NCI-H146 treated with DMSO at 0.1 percent for 48 hours (cell line): Measurements from ENCODE around the gene SGCA.
A peak's percentile ranks its signal among the peaks of the same experiment; 100 is the strongest.

Source experiments
- DNase-seq: peaks from one replicate; lab custom pipeline; 2025; ENCODE audit not compliant: unreplicated experiment; lab: John Stamatoyannopoulos, UW

SGCA gene

DNA sequence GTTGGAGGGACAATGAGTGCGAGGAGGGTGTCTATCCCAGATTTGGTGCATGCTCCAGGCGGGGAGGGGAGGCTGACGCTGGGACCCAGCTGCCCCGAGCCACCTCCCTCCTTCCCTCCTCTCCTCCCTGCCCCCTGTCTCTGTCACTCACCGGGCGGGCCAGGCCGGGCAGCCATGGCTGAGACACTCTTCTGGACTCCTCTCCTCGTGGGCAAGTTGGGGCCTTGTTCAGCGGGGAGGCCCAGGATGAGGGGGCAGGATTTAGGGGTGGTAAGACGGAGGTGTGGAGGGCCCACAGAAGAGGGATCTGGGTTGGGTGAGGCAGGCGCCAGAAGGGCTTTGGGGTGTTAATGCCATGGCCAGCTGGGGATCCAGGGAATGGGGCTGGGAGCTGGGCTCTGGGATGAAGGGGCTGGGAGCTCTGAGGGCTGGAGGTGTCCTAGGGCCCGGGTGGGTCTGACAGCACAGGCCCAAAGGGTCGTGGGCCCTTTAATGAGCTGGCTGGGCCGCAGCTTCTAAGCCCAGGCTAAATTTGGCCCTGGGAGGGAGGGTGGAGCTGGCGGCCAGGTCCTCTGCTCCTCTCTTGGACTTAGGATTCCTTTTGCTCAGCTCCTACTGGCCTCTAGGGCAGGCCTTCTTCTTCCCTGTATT, at the start of gene SGCA:
Gene SGCA, plus strand, starts transcription at position 139 of the 651 bp plus-strand sequence. Its CDS starts 36 bp downstream, at position 175.
- no peak for DNase-seq

DNA sequence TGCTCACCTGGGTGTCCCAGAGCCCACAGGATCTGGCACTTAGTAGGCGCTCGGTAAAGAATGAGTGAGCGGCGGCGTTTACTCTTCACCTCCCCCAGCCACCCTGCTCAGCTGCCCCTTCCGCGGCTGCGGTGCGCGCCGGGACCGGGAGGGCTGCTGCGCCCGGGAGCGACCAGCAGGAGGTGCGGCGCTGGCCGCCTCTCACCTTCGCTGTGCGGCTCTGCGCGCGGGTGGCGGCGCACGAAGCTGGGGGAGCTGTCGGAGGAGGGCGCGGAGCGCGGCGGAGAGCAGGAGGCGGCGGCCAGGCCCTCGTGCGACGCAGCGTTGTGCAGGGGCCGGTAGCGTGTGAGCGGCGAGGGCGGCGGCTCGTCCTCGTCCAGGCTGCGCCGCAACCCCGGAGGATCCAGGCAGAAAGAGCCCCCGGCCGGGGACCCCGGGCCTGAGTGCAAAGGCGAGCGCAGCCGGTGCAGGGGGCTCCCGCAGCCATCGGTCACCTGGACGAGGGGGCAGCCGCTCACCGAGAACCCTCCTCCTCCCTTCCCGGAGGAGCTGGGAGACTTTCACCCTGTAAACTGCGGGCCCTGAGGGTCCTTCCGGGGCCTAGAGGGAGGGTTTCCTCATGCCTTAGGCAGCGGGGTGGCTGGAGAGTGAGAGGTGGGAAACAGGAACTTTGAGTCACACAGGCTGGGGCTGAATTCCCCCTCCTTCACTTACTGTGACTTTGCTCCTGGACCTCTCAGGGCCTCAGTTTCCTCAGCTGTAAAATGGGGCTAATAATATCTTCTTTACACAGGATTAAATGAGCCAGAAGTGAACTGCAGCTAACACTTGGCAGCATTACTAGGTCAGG, 48.4 kb upstream of the SGCA start:
- no peak for DNase-seq

DNA sequence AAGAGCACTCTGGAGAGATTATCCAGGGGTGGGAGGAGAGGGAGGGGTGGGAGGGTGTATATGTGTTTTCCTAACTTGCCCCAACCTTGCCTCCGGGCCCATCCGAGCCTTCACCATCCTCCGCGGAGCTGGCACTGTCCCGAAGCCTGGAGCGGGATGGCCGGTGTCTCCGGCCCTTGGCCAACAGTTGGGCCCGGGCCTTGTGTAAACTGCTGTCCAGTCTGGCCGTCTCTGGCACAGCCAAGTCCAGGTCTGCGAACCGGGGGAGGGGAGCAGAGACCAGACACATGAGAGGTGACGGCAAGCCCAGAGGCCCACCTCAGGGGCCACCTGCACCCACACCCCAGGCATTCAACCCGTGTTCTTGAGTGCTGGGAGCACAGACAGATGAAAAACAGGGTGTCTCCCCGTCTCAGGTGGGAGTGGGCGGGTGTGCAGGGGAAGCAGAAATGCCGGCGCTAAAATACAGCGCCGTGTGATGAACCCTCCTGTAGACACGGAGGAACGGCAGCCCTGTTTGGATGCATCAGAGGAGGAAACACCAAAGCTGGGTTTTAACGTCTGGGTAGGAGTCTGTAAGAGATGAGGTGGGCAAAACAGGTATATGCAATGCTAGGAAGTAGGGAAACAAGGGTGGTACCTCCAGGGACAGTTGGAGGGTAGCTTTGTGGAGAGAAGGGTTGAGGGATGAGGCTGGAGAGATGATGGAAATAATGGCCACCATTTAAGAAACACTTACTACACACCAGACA, 47.6 kb upstream of the SGCA start:
- no peak for DNase-seq

DNA sequence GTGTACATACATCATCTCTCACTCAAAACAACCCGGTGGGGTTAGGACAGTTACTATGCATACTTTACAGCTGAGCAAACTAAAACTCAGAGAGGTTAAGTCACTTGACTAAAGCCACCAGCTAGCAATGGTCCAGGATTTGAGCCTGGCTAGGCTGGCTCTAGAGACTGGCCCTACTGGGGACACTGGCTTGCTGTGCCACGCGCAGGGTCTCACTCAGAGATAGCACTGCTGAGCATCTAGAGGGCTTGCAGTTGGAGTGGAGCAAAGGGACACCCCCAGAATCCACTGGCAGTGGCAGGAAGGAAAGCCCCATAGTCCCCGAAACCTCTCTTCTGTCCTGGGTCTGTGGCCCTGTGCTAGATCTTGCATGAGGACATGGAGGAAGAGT, 47.0 kb upstream of the SGCA start:
- DNase-seq: no peak

DNA sequence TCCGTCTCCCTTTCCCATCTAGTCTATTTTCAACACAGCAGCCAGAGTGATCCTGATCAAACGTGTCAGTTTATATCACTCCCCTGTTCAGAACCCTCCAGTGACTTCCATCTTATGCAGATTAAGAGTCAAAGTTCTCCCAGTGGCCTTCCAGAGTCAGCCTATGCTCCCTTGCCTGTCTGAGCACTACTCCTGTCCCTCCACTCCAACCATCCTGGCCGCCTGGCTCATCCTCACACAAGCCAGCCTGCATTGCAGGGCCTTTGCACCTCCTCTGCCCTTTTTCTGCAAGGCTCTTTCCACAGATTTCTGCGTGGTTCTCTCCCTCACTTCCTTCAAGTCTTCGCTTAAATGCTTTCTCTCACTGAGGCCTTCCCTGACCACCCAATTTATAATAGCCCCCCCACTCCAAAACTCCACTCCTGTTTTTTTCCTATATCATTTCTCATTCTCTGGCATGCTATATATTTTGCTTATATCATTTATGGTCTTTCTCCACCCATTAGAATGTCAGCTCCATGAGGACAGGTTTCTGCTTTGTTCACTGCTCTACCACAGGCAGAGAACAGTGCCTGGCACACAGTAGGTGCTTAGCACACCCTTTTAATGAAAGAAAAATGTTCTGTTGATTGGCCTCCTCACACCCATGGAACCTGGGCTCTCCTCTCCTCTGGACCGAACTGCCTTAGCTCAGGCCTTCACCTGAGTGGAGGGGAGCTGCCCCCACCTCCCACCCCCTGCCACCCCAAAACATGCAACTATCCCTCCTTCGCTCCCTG, 45.1 kb upstream of the SGCA start:
- DNase-seq: no peak

DNA sequence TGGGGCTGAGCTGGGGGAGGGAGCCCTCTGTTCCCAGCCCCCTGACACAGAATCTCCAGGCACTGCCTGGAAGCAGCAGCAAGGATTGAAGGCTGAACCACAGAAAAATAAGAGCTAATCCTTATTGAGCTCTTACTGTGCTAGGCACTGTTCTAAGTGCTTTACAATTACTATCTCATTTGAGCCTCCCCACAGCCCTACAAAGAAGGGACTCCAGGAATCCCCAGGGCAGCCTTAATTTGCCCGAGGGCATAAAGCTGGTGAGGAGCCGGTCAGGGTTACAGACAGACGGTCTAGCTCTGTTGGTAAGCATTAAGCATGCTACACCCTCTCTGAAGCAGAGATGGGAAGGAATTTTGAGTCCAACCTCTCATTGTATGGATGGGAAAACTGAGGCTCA, 42.9 kb upstream of the SGCA start:
- no peak for DNase-seq

DNA sequence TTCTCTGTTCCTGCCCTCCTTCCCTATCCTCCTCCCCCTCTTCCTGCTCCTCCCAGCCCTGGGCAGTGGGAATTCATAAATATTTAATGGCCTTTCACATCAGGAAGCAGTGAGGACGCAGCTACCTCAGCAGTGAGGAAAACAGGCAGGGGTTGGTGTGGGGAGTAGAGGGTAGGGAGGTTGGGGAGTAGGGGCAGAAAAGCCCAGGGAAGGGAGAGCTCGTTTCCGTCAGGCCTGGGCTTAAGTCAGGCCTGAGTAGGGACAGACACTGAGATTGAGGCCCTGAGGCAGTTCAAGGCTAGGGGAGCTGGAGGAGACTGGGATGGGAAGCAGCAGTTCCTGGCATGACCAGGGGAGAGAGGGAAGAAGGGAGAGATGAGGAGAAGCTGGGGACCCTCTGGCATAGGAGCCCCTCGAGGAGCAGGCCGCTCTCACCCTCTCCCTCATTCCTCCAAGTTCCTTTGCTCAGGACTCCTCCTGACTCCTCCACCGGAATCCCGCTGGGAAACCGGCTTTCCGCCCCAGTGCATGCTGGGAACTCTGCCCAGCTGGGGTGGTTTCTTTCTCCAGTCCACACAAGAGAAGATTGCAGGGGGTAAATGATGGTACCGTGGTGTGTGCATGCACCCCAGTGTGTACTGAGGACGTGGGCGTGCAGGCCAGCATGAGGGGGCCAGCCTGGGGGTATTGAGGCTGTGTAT, 42.0 kb upstream of the SGCA start:
- no peak for DNase-seq

DNA sequence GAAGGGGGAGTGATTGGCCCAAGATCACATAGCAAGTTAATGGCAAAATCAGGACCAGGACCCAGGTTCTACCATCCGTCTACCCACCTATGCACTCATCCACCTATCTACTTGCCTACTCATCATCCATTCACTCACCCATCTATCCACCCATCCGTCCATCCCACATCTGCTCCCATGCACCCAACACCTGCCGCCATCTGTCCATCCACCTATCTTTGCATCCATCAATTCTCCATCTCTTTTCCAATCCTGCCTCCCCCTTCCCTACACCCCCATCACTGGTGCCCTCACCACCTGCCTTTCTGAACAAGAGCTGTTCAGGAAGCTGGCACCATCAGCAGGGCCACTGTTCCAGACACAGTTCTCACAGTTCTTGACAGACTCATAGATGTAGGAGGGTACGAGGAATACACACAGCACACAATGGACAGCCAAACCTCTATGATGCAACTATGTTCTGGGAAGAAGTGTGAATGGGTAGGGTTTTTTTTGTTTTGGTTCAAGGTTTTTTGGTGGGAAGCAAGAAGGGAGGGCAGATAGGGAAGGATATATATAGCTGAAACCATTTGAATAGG, 40.3 kb upstream of the SGCA start:
- DNase-seq: no peak

DNA sequence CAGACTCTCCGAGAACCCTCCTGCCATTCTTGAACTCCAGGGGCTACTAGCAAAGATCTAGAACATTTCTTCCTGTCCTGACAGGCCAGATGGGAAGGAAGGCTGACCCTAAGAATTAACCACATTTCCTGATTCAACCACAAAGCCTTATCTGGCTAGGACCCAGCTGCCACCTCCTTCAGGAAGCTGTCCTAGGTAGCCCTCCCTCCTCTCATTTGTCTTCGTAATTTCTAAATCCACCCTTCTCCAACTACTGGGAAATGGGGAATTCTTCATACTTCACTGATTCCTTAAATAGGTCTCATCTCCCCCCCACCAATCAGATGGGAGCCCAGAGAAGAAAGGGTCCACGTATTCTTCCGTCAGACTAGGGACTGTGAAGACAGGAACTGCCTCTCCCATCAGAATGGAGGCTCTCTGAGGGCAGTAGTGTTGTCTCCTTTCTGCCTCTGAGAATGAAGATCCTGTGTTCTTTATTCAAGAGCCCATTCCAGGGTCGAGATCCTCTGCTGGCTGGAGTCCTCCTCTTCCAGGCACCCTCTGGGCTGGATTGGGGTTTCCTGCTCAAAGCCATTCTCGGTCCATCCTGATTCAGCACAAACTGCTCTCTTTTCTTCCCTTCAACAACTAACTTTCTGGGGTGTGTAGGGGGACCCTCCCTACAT, 38.0 kb upstream of the SGCA start:
- no peak for DNase-seq

DNA sequence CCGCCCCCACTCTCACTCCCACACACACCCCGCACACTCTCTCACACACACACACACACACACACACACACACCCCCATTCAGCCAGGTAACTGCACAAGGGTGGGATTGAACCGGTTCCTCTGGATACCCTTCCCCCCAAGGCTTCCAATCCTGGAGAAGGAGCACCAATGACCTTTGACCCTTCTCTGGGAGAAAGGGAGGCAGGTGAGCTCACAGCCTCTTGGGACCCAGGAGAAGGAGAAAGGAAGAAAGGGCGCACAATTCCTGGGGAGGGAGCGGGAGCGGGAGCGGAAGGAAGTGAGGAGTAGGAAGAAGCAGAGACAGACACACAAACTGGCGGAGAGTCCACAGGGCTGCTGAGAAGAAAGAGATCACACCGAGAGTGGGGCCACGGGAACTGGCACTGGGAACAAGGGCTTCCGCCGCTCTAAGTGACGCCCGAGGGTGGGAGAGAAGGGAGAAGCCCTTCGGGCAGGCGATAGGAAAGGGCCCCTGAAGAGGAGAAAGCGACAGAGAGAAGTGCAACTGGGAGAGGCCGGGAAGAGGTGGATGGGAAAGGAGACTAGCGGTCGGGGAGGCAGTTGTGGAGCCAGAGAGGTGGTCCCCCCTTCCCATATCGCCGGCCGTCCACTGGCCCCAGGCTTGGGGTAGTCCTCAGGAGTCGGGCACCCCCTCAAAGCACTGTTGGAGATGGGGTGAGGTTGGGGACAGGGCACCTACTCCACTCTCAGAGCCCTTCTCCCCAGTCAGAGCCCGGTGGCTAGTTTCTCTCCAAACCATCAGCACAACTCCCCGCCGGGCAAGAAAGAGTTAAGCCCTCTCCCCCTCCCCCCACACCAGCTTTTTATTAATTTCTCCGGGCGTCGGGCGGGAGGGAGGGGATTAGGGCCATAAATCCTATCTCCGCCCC, 37.1 kb upstream of the SGCA start:
- DNase-seq: no peak

DNA sequence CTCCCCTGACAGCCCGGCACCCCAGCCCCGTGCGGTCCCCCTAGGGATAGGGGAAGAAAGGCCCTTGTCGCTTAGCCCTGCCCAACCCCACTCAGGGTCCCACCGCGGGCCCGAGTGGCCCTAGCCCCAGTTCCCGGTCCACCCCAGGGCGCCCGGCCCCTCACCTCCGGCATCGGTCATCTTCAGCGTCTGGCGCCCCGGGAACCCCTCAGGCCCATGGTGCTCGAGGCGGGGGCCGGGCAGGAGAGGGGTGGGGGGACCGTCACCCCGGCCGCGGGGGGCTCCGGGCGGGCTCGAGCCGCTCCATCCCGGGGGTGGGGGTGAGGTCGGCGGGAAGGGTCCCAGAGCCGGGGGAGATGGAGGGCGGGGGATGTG, 36.5 kb upstream of the SGCA start:
- no peak for DNase-seq

DNA sequence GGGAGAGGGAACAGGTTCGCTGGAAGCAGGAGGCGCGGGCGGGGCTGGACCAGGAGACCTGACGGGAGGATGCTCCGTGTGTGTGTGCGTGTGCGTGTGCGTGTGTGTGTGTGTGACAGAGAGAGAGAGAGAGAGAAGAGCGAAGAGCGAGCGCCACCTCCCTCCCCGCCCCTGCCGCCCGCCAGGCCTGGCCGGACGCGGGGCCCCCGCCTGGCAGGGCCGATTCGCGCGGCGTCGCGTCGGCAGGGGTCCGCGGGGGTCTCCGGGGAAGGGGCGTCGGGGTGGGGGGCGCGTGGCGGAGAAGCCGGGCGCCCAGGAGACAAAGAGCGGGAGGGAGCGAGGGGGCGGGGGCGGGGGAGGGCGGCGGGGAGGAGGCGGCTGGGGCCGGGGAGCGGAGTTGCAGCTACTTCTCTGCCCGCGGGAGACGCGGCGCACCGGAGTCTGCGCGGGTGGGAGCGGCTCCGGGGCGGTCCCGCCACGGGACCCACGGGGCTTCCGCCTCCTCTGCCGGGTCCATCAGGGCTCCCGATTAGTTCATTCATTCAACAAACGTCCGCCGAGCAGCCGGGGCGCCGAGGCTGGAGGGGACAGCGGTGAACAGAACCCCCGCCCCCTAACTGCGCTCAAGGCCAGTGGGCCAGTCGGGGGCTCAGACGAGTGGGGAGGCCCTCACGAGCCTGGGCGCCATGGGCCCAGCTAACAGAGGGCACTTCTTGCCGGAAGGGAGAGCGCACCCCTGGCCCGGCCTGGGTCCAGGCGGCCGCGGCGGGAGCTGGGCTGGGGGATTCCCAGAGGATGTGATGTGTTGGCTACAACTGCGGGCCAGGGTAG, 35.9 kb upstream of the SGCA start, which contains the start of gene SAMD14:
Gene SAMD14, minus strand, starts transcription at position 433 of the 831 bp plus-strand sequence. CDS start 5,201 bp downstream, outside the sequence.
- DNase-seq: peak; percentile 7

DNA sequence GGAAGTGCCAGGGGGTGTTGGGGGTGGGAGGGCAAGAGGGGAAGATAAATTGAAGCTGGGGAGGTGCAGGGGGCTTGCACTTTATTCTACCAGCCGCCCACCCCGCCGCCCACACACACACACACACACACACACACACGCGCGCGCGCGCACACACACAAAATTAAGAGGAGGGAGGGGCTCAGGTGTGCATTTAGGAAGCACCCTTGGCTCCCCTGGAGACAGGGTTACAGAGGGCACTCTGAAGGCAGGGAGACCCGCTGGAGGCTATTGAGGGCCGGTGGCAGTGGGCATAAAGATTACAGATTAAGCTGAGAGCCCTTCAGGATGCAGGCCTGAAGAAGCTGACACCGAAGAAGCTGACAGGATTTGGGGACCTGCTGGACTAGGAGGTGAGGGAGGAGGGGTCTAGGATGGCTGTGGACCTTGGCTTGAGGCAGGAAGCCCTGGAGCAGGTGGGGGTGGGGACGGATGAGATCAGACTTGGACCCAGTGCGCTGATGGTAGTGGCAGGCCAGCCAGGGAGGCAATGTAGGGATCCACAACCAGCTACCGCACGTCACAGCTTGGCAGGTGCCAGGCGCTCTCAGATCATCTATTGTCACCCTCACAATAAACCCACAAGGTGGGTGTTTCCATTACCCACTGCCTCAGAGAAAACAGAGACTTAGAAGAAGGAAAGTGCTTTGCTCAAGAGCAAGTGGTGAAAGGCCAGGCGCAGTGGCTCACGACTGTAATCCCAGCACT, 35.1 kb upstream of the SGCA start:
- no peak for DNase-seq

DNA sequence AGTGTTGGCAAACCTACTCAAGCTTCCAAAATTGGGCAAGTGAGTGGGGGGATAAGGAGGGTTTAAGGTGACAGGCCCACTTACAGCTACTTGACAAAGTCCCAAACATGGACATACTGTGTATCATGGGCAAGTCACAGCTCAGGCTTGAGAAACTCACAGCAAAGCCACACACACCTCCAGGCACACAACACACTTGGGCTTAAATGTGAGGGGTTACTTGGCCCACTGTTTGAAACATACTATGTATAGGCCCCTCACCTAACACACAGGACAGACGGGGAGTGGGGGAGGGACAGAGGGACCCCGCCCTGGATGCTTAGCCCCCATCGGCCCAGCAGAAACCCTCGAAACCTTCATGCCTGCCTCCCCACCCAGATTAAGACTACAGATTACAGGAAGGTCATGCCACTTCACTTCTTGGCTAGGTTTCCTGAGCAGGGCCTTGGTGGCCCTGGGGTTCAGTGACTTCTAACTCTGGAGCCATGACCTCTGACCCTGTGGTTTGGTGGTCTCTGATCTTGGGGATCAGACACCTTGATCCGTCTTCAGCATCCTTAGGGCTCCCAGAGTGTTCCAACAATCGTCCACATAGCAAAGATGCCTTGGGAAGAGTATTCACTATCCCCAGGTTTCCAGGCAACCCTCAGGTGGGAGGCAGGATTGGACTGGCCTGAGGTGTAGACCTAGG, 33.6 kb upstream of the SGCA start:
- DNase-seq: no peak

DNA sequence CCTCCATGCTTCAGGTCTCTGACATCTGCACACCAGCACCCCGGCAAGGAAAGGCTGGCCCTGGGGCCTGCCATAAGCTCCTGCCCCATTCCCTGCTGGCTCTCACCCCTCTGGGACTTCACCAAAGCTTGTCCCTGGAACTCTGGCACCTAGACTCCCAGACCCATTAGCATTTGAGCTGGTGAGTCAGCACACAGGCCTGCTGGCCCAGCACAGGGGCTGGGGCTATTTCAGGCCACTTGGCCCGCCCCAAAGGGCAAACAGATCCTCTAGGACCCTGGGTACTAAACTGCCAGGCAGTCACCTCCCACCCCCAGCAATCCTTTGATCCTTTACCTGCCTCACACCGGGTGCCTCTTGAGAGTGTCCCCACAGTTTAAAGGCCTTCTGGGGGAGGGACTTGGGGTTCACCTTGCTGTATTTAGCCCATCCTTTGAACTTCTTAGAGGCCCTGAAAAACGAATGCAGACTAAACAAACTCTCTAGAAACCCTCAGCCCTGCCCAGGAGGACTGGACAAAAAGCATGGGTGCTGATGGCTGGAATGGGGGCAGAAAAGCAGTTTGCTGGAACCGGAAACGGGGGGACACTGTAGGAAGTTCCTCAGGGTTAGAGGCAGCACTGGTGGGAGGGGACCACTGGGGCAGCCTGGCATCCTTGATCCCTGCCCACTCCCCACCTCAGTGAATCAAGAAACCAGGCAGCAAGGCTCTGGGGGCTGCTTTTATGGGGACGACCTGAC, 32.6 kb upstream of the SGCA start:
- no peak for DNase-seq

DNA sequence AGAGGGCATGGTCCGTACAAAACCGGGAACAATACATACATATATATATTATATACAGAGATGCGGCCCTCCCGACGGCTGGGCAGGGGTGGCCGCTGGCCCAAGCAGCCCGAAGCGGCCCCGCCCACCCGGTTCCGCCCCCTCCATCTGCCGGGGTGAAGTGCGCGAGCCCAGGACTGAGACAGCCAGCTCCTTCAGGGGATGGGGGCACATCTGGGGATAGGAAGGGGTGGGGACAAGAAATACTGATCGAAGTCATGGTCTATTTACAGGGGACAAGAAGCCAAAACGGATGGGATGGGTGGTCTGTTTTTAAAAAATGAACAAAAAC, 32.1 kb upstream of the SGCA start:
- no peak for DNase-seq
